ENCODE results near the gene GADL1.

Gene GADL1

DNA sequence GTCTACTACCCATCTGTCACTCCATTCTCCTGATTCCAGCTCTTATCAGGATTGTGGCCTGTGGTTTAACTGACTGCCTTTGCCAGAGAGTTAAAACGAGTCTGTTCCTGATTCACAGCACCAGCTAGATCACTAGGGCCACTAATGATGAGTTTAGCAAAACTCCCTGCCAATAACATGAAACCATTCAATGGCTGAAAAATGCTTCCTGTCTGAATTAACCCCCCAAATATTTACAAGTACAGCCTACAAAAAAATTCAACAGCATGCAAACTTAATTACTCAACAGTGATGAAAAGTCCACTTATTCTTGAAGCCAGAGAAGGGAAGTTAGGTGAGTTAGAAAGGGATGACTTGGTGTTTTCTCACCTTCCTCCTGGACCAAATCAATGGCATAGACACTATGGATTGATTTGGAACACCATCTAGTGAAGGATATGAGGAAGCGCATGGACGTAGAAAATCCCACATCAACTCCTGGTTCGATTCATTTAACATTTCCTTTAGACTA lies 146.6 kb downstream of the GADL1 start:
- DNase-seq (ENCODE audit: insufficient read length, low spot score): no peak
- FAIRE-seq: no peak

DNA sequence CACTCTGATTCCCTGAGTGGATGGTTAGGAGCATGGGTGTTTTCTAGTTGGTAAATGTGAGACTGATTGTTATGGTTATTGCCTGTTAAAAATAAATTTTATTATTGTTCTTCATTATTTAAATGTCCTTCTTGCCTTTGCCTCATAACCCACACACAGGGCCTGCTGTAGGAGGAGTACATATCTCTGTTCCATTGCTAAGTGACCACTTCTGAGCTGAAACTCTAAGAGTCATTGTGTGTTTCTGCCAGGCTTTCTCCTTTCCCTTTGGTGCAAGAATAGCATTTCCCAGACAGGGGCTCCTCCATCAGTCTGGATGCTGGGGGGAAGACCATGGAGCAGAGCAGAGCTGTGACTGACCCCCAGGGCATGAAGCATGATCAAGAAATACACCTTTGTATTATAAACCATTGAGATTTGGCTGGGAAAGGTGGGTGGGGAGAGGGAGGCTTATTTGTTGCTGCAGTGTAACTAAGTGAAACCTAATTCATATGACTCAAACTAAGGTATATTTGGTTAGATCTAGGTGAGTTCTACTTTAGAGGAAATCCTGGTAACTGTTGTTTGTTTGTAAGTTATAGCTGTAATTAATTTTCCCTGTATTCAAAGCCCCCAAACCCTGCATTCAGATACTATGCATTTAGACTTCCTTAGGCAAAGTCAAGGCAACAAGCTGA lies 150.7 kb downstream of the GADL1 start:
- TF ChIP-seq POLR2AphosphoS5 (IDR thresholded peaks at IDR 0.05; ENCODE audit: low read depth, low read length) (no peak), TAF1 (IDR thresholded peaks at IDR 0.05; ENCODE audit: low read depth, low read length) (no peak)
- FAIRE-seq (no peak), DNase-seq (ENCODE audit: insufficient read length, low spot score) (no peak)

More for the DNA sequence above, 146.6 kb downstream of the GADL1 start:
- TF ChIP-seq SPI1 (IDR thresholded peaks at IDR 0.05; ENCODE audit: low read depth, low read length): no peak
- no peak for TF ChIP-seq TAF1 (IDR thresholded peaks at IDR 0.05; ENCODE audit: low read depth, low read length)
- no peak for TF ChIP-seq PAX5 (IDR thresholded peaks at IDR 0.05; ENCODE audit: insufficient read depth, low read length, severe bottlenecking)
- TF ChIP-seq POLR2AphosphoS5 (IDR thresholded peaks at IDR 0.05; ENCODE audit: low read depth, low read length): no peak
- no peak for TF ChIP-seq POU2F2 (IDR thresholded peaks at IDR 0.05; ENCODE audit: low read depth, low read length)
- TF ChIP-seq POLR2A (IDR thresholded peaks at IDR 0.05; ENCODE audit: low read depth, low read length): no peak

DNA sequence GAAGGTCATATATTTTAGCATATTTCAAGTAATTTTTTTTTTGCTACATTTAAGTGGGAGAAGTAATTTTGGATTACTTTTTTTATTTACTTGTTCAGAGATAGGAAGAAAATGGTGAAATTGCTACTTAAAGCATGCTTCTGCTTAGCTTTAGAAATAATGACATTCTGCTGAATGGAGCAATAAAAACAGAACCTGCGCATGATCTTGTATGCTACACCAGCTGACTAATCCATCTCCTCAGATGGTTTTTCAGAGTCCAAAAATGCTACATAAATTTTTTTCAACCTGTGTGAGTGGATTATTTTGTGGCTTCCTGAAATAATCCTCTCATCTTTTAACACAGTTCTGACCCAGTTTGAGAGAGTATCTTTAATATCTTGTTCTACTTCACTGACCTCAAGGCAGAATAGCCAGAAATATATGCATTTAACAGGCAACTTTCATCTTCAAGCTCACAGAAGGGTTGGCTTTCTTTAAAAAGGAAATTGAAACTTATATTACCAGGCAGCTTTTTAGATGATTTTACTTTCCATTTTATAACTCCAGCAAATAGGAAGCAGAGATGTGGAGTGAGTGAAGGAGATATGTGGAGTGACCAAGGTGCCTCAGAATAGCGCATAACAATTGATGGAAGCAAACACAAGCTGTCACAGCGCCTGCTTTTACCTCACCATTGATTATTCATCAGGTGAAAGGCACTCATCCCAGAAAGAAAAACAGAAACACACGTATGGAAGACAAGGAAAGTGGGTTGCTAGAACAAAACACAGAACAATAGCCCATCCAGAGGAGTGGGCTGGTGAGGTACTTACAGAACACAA lies 151.5 kb downstream of the GADL1 start:
- no peak for FAIRE-seq
- DNase-seq (ENCODE audit: insufficient read length, low spot score): no peak
- TF ChIP-seq POLR2AphosphoS5 (IDR thresholded peaks at IDR 0.05; ENCODE audit: low read depth, low read length) (no peak), POU2F2 (IDR thresholded peaks at IDR 0.05; ENCODE audit: low read depth, low read length) (no peak), TAF1 (IDR thresholded peaks at IDR 0.05; ENCODE audit: low read depth, low read length) (no peak), SPI1 (IDR thresholded peaks at IDR 0.05; ENCODE audit: low read depth, low read length) (no peak), POLR2A (IDR thresholded peaks at IDR 0.05; ENCODE audit: low read depth, low read length) (no peak), PAX5 (IDR thresholded peaks at IDR 0.05; ENCODE audit: insufficient read depth, low read length, severe bottlenecking) (no peak)

DNA sequence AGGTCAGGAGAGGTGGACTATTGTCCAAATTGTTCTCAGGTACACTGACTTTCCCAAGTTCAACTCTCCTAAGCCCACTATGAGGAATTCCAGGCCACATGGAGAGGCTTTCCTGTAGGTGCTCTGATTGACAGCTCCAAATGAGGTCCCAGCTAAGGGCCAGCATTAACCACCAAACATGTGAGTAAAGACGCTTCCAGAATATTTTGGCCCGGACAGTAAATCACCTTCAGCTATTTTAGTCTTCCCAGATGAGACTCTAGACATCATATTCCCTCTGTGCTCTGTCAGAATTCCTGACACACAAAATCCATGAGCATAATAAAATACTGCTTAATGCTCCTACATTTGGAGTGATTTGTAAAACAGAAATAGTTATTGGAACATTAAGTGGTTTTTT lies 152.6 kb downstream of the GADL1 start:
- TF ChIP-seq SPI1 (IDR thresholded peaks at IDR 0.05; ENCODE audit: low read depth, low read length) (no peak), PAX5 (IDR thresholded peaks at IDR 0.05; ENCODE audit: insufficient read depth, low read length, severe bottlenecking) (no peak), POLR2AphosphoS5 (IDR thresholded peaks at IDR 0.05; ENCODE audit: low read depth, low read length) (no peak), POU2F2 (IDR thresholded peaks at IDR 0.05; ENCODE audit: low read depth, low read length) (no peak), POLR2A (IDR thresholded peaks at IDR 0.05; ENCODE audit: low read depth, low read length) (no peak), TAF1 (IDR thresholded peaks at IDR 0.05; ENCODE audit: low read depth, low read length) (no peak)
- no peak for FAIRE-seq
- DNase-seq (ENCODE audit: insufficient read length, low spot score): no peak

DNA sequence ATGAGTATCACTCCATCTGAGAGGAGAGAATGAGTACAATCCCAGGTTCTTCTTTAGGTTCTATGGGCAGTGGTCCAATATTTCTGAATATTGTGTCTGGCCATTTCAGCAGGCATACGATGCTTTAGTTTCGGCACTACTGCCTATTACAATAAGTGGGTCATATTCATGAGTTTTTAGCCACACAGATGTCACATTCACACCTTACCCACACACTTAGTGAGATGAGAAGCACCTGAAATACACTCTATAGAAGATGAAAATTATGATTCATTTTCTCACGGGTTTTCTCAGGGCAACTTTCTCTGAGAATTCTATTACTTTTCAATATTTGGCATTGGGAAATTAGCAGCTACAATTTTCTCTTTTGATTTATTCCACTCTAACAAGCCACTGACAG lies 155.9 kb downstream of the GADL1 start:
- no peak for TF ChIP-seq POLR2A (IDR thresholded peaks at IDR 0.05; ENCODE audit: low read depth, low read length)
- no peak for TF ChIP-seq POU2F2 (IDR thresholded peaks at IDR 0.05; ENCODE audit: low read depth, low read length)
- TF ChIP-seq TAF1 (IDR thresholded peaks at IDR 0.05; ENCODE audit: low read depth, low read length): no peak
- TF ChIP-seq POLR2AphosphoS5 (IDR thresholded peaks at IDR 0.05; ENCODE audit: low read depth, low read length): no peak
- TF ChIP-seq SPI1 (IDR thresholded peaks at IDR 0.05; ENCODE audit: low read depth, low read length): no peak
- no peak for TF ChIP-seq PAX5 (IDR thresholded peaks at IDR 0.05; ENCODE audit: insufficient read depth, low read length, severe bottlenecking)
- DNase-seq (ENCODE audit: insufficient read length, low spot score) (no peak), FAIRE-seq (no peak)

DNA sequence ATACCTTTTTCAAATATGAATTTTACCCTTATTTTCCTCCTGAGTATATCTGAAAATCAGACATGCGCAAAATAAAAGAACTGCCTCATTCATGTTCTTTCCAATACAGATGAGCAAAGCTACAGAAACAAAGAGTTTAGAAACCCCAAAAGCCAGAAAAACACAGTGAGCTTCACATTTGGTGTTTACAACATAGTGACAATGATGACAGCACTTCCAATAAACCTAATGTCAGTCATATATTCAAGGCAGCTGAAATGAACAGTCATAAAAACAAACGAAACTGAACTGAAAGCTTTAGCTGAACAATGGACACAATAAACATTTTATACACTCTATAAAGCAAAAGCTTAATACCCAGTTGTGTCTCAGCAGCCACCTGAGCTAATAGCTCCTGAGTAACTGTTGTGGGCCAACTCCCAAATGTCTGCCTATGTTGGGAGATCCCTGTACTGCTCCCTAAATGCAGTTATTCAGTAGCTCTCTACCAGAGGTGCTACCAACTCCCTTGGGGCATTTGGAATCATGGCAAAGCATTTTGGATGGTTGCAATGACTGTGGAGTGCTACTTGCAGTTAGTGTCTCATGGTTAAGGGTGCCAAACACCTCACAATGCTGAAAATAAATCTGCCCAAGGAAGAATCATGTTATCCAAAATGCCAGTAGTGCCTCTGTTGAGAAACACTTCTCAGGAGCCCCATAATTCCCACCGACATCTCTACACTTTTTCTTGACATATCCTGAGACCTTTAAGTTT lies 156.5 kb downstream of the GADL1 start:
- TF ChIP-seq POLR2A (IDR thresholded peaks at IDR 0.05; ENCODE audit: low read depth, low read length) (no peak), PAX5 (IDR thresholded peaks at IDR 0.05; ENCODE audit: insufficient read depth, low read length, severe bottlenecking) (no peak), POLR2AphosphoS5 (IDR thresholded peaks at IDR 0.05; ENCODE audit: low read depth, low read length) (no peak), TAF1 (IDR thresholded peaks at IDR 0.05; ENCODE audit: low read depth, low read length) (no peak), POU2F2 (IDR thresholded peaks at IDR 0.05; ENCODE audit: low read depth, low read length) (no peak), SPI1 (IDR thresholded peaks at IDR 0.05; ENCODE audit: low read depth, low read length) (no peak)
- FAIRE-seq: no peak
- no peak for DNase-seq (ENCODE audit: insufficient read length, low spot score)

DNA sequence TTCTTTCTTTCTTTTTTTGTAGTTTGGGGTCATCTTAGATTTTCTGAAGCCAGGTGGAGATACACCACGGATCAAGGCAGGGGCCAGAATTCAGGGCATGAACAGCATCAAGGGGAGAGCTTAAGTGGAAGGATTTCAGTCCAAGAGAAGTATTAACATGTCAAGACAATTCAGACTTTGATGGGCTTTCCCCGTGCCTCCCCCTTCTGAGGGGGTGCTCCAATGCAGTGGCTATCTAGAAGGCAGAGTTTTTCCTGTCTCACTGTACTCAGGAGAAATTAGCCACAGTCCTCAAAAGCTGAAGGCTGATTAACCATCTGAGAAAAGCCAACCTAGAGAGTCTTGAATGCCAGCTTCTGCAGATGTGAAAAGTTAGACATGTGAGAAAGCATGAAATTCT lies 160.8 kb downstream of the GADL1 start:
- FAIRE-seq (no peak), DNase-seq (ENCODE audit: insufficient read length, low spot score) (no peak)
- TF ChIP-seq POLR2AphosphoS5 (IDR thresholded peaks at IDR 0.05; ENCODE audit: low read depth, low read length) (no peak), POLR2A (IDR thresholded peaks at IDR 0.05; ENCODE audit: low read depth, low read length) (no peak), PAX5 (IDR thresholded peaks at IDR 0.05; ENCODE audit: insufficient read depth, low read length, severe bottlenecking) (no peak), POU2F2 (IDR thresholded peaks at IDR 0.05; ENCODE audit: low read depth, low read length) (no peak), TAF1 (IDR thresholded peaks at IDR 0.05; ENCODE audit: low read depth, low read length) (no peak), SPI1 (IDR thresholded peaks at IDR 0.05; ENCODE audit: low read depth, low read length) (no peak)

DNA sequence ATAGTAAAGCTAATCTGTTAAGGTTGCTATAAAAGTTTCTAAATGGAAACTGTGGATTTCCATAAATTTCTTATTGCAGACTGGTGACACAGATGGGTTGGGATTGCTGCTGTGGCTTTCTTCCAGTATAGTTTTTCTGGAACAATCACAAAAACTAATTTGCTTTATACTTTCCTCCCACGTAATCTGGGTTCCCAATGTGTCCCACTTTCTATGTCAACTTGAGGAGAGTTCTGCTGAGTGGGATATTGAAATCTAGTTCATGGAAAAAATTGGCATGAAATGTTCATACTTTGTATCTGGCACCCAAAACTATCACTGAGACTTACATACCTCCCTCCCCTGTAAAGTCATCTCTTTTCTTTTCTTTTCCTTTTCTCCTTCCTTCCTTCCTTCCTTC lies 161.3 kb downstream of the GADL1 start:
- FAIRE-seq (no peak), DNase-seq (ENCODE audit: insufficient read length, low spot score) (no peak)
- TF ChIP-seq SPI1 (IDR thresholded peaks at IDR 0.05; ENCODE audit: low read depth, low read length) (no peak), PAX5 (IDR thresholded peaks at IDR 0.05; ENCODE audit: insufficient read depth, low read length, severe bottlenecking) (no peak), POLR2A (IDR thresholded peaks at IDR 0.05; ENCODE audit: low read depth, low read length) (no peak), POLR2AphosphoS5 (IDR thresholded peaks at IDR 0.05; ENCODE audit: low read depth, low read length) (no peak), TAF1 (IDR thresholded peaks at IDR 0.05; ENCODE audit: low read depth, low read length) (no peak), POU2F2 (IDR thresholded peaks at IDR 0.05; ENCODE audit: low read depth, low read length) (no peak)

DNA sequence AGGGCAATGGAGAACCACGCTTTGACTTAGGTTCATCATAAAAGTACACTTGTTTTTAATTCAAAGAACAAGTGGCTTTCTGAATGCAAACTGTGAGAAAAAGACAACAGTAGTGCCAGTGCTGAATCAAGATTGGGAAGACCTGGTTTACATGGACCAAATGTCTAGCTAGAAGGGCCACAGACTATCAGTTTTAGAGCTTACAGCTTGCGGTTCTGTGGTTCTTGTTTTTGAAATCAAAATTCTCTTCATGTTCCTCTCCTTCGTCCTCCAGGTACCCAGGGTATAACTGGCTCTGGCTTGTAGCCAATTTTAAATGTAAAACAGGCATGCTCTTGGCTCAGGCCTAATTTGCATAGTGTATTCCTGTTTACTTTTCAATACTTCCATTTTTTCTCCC lies 163.5 kb downstream of the GADL1 start:
- TF ChIP-seq SPI1 (IDR thresholded peaks at IDR 0.05; ENCODE audit: low read depth, low read length): no peak
- TF ChIP-seq TAF1 (IDR thresholded peaks at IDR 0.05; ENCODE audit: low read depth, low read length): no peak
- no peak for TF ChIP-seq PAX5 (IDR thresholded peaks at IDR 0.05; ENCODE audit: insufficient read depth, low read length, severe bottlenecking)
- TF ChIP-seq POLR2AphosphoS5 (IDR thresholded peaks at IDR 0.05; ENCODE audit: low read depth, low read length): no peak
- TF ChIP-seq POLR2A (IDR thresholded peaks at IDR 0.05; ENCODE audit: low read depth, low read length): no peak
- TF ChIP-seq POU2F2 (IDR thresholded peaks at IDR 0.05; ENCODE audit: low read depth, low read length): no peak
- FAIRE-seq (no peak), DNase-seq (ENCODE audit: insufficient read length, low spot score) (no peak)

Measured in GM12891 (cell line).